ENCODE results near the gene KLKB1. TPM values are rescaled to one million over a fixed set of nuclear protein-coding genes. Genes with fewer than 3 reads are reported as not detected.
"Not testable (repeated sequence)": the region's sequence is repeated elsewhere in the genome, so short reads cannot be mapped to it uniquely, and the experiment has no call there.

The KLKB1 gene
- total RNA-seq, 1 donor from 2014 or later = not detected

DNA sequence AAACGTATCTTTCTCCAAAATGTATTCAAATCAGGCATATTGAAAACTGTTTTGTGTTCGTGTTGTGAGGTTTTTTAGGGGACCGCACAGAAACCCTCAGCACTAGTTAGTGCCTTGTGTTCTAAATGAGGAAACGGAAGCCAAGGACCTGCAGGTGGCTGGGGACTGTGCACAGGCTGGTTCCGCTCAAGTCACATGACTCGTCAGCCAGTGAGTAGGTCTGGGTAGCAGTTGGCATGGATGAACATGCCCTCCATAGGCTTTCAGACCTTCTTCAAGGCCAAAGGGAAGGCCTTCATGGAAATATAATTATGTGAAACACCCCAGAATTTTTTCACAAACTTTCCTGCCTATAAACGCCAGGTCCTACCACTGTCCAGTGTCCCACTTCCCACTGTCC lies 37.4 kb downstream of the KLKB1 start:
- DNase-seq (ENCODE audit: extremely low read depth, low read depth, low spot score) = no peak

DNA sequence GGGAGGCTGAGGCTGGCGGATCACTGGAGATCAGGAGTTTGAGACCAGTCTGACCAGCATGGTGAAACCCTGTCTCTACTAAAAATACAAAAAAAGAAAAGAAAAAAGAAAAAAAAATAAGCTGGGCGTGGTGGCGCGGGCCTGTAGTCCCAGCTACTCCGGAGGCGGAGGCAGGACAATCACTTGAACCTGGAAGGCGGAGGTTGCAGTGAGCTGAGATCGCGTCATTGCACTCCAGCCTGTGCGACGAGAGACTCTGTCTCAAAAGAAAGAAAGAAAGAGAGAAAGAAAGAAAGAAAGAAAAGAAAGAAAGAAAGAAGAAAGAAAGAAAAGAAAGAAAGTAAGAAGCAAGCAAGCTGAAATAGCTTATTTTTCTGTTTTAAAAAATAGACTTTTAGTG lies 37.9 kb downstream of the KLKB1 start:
- DNase-seq (ENCODE audit: extremely low read depth, low read depth, low spot score) = not testable (repeated sequence)

DNA sequence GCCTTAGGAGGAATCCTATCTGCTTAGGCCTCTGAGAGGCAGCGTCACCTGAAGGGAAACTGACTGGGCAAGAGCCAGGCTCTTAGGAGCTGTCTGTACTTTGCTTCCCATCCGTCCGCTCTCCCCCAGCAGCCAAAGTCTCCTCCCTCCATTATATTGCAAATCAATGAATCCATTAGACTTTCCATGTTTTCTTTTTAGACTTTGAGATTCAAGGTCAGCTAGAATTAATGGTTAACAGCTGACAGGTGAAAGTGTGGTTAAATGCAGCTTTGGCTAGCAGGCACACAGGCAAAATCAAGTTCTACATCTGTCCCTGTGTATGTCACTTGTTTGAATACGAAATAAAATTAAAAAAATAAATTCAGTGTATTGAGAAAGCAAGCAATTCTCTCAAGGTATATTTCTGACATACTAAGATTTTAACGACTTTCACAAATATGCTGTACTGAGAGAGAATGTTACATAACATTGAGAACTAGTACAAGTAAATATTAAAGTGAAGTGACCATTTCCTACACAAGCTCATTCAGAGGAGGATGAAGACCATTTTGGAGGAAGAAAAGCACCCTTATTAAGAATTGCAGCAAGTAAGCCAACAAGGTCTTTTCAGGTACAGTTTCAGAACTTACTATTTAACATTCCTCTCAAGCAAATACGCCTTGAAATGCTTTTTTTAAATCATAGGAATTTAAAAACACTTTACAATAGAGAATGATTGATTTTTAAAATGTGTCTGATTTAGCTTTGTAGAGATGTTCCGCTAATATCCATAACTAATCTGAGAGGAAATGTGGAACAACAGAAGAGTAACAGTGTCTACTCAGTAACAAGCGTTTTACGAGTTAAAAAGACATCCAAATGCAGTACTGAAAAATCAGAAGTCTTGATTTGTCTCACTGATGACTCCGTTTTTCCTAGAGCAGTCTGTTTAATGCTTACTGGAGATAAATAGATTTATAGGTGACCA lies 38.7 kb downstream of the KLKB1 start, which contains the start of gene F11:
F11 (plus strand) TSS at position 507 of the 970 bp plus-strand sequence. CDS start 948 bp downstream, outside the sequence.
- no peak for DNase-seq (ENCODE audit: extremely low read depth, low read depth, low spot score)

DNA sequence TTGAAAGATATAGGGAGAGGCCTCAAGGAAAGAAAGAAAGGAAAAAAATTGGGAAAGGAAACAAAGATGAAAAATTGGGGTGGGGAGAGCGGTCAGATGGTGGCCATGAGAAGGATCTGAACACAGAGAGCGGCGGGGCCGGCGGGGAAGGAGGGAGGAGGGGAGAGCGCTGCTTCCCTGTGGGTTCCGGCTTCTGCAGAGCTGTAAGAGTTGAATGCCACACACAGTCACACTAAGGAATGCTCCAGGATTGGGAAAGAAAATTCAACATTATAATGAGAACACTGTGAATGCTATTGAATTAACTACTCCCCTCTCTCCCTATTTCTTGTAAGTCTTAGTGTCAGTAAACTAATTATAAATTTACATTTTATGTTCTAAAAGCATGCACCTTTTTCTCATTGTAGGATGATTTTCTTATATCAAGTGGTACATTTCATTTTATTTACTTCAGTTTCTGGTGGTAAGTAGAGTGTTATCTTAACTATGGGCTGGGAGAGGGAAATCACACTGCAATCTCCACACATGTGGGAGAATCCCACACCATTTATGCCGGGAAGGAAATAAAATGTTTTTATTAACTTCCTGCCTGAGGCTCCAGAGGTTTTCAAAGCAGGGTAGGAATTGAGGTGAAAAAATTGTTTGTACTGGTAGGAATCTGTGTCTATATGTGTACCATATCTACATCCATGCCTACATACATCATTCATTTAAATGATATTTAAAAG lies 39.6 kb downstream of the KLKB1 start:
- no peak for DNase-seq (ENCODE audit: extremely low read depth, low read depth, low spot score)

DNA sequence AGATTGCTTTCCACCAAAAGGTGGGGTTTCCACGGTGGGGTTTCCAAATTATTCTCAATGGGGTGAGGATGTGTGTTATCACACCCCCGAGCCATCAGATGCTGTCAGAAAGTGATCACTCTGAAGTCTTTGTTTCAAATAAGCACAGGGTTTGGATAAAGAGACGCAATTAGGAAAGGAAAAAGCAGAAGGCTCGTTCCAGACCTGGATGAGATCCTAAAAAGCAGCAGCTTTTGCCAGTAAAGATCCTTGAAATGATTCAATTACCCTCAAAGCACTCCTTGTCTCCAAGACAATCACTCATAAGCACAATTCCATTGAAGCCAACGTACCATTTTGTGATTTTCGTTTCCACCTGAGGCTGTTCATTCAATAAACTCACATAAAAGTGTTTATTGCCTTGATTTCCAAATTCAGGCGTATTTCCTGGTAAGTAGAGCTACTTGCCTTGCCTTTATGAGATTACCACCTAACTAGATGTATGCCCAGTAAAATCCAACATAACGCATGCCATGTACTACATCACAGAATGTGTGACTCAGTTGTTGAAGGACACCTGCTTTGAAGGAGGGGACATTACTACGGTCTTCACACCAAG lies 43.9 kb downstream of the KLKB1 start:
- no peak for DNase-seq (ENCODE audit: extremely low read depth, low read depth, low spot score)

DNA sequence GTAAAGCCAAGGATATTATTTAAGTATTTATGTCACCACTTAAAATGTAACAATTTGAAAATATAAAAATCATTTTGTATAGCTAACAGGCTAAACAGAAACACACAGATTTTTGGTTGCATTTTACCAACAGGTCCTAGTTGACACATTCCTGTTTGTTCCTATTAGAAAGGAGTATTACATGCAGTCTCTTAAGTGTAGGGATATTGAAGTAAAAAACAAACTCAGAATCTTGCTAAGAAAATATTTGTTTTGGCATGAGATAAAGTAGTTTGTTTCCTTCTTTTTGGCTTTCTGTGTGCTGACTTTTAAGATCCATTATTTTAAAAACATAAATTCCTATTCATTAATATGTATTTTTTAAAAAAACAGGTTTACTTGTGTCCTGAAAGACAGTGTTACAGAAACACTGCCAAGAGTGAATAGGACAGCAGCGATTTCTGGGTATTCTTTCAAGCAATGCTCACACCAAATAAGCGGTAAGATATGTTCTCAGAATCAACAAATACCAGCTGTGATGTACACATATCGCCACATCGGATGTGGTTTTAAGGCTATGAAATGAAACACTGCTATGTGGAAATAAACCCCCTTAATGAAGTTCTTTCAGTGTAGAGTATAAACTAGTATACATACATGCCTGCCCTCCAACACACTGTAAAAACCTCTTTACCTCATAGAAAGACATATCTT lies 45.5 kb downstream of the KLKB1 start:
- DNase-seq (ENCODE audit: extremely low read depth, low read depth, low spot score) = no peak

DNA sequence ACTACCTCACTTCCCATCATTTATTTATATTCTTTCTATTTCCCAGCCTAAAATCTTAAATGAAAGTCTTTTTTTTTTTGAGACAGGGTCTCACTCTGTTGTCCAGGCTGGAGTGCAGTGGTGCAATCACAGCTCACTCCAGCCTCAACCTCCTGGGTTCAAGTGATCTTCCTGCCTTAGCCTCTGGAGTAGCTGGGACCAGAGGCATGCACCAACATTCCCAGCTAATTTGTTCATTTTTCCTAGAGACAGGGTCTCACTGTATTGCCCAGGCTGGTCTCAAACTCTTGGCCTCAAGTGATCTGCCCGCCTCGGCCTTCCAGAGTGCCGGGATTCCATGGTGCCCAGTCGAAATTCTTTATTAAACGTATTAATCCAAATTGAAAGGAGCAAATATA lies 46.1 kb downstream of the KLKB1 start:
- DNase-seq (ENCODE audit: extremely low read depth, low read depth, low spot score) = not testable (repeated sequence)

DNA sequence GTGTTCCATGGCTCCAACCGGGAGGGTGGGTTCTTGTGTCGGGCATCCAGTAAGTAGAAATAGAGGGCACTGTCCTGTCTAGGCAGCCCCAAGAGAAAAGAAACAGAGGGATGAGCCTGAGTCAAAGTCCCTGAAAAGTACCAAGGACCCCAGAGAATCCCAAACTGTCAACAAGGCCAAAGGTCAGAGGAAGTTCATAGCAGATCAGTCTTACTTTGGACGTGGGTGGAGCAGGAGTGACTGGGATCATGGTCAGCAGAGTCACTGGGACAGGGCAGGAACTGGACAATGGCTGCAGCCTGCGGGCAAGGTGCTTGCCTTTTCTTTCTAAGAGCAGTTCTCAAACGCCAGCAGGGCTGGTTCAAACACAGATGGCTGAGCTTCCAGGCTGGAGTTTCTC lies 56.0 kb downstream of the KLKB1 start:
- DNase-seq (ENCODE audit: extremely low read depth, low read depth, low spot score) = no peak

DNA sequence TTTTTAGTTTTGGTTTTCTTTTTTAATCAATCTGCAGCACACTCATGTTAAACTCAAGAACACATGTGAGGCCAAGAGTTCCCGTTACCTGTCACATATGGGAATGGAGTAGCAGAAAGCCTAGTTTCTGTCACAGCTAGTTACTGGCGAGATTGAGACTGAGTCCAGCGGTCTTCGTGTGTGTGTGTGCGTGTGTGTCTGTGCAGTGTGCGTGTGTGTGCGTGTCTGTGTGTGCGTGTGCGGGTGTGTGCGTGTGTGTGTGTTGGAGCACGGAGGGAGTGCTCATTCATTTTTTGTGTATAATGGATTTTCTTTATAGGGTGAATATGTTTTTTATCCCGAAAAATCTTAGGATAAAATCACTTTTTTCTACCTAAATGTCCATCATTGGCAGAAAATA lies 57.8 kb downstream of the KLKB1 start:
- DNase-seq (ENCODE audit: extremely low read depth, low read depth, low spot score) = no peak

DNA sequence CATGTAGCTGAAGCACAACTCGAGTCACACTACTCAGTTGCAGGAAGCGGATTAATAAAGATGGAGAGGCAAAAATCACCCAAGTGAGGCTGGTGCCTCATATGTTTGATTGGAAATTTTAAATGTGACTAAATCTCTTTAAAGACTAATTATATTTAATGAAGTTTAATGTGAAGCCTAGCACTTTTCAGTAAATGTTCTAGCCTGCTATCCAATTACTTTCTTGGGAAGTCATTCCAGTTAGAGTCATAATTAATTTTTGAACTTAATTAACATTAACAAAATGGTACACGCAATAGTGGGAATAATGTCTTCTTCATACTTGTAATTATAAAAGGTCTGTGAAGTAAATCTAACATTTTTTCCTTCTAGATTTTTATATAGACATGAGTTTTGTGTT lies 59.3 kb downstream of the KLKB1 start:
- no peak for DNase-seq (ENCODE audit: extremely low read depth, low read depth, low spot score)

DNA sequence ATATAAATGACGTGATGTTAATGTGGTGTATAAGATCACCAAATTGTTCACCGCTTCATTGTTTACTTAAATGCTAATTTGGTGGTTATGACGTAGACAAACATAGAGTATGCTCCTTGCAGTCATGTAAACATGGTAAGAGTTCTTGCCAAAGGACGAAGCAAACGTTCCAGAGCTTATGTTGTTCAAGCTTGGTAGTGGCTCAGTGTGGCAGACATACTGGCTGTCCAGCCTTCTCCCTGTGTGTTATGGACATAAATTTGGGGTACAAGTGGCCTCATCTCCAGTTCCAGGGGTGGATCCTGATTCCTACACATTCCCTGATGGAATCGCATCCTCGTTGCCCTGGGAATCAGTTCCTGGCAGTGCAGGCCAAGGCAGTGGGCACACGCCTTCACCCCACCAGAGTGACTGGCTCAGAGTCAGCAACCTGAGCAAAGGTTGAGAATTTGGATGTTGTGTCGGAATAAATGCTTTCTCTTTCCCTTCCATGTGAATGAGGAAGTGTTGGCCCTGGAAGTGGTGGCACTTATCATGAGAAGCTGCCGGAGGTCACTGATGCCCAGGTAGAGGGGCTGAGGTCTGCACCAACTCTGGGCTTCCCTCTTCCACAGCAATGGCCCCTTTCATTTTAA lies 64.1 kb downstream of the KLKB1 start:
- no peak for DNase-seq (ENCODE audit: extremely low read depth, low read depth, low spot score)

DNA sequence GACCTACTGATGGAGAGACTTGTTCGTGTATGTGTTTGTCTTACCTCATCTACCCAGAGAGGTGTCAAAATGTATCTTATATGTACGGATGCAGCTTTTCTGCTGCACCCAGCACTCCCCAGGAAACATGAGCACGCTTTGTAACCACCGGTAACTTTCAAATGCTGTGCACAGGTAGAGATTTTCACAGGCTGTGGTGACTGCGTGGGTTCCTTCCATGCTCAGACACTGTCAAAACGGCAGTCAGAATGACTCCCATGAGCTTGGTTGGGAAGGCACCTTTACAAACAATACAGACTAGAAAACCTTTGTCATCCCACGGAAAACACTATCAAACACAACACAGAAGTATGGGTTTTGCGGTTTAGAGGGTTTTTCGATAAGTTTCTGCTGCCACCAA lies 66.9 kb downstream of the KLKB1 start:
- DNase-seq (ENCODE audit: extremely low read depth, low read depth, low spot score) = no peak

DNA sequence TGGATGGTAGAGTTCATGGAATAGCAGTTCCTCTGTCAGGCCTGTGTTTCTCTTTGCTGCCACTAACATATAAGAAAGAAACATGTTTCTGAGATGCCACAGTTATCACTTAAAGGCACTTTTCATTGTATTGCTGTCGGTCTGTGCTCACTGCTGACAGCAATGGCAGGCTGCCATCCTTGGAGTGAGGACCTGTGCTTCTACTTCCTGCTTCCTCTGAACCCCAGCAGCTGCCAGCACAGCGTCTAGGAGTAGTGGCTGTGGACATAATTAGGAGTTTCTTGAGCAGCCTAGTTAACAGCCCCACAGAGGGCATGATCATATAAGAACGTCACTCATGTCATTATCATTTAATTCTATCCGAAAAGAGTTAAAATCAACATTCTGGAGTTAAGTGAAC lies 69.2 kb downstream of the KLKB1 start:
- DNase-seq (ENCODE audit: extremely low read depth, low read depth, low spot score) = no peak

DNA sequence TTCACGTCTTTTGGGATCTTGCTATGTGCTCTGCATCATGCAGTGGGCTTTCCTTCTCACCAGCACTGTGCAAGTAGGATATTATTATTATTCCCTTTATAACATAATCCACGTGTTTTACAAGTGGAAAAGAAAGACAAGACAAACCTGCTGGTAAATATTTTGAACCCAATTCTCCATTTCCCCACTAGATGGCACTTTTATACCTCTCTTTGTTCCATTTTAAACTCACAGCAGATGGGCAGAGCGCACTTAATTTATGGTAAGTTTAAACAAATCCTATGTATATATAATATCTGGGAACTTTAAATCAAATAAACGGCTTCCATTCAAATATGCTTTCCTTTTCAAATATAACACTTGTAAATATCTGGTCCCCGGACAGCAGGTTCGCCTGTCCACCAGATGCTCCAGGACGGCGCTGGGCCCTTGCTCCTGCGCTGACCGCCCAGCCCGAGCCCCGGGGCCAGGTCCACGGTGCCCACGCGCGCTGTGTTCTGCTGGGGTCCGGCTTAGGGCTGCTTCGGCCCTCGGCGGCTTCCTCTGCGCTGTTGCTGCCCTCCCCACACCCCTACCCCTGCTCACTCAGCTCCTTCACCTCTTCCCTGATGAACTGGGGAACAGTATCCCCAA lies 69.8 kb downstream of the KLKB1 start:
- DNase-seq (ENCODE audit: extremely low read depth, low read depth, low spot score) = peak; percentile 48

DNA sequence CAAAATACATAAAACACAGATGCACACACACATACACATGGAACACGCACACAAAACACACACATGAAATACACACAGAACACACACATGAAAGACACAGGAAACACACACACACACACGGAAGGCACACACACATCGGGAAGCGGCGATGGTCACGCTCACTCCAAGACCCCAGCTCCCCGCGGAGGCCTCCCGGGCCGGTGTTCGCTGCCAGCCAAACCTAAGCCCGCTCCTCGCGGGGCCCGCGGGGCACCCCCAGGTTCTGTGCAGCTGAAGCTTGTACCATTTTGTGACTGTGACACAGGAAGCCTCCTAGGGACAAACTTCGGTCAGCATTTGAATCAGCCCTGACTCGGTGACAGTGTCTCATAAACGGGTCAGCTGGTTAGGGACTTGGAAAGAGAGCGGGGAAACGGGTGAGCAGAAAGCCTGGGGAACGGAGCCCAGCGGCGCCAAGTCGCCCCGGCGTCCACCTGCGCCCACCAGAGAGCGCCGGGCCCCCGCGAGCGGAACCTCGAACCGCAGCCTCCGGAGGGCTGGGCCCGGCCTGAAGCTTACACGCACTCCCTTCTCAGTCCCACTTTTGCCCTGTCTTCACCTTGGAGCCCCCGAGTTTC lies 70.8 kb downstream of the KLKB1 start:
- DNase-seq (ENCODE audit: extremely low read depth, low read depth, low spot score) = no peak

DNA sequence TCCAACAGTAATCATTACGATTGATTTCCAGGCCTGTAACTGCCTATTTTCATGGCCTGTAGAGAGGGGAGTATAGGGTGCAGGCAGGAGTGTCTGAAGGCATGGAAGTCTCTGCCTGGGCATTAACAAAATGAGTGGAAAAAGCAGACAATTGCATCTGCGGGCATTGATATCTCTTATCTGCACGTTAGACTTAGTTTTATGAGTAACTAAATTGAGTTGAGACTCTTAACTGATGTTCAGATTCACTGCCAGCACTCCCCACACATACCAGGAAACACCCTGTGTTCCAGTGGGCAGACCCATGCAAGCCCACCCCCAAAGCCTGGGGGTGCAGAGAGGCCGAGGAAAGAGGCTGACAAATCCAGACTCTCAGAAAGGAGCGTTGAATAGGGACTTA lies 72.0 kb downstream of the KLKB1 start:
- no peak for DNase-seq (ENCODE audit: extremely low read depth, low read depth, low spot score)

DNA sequence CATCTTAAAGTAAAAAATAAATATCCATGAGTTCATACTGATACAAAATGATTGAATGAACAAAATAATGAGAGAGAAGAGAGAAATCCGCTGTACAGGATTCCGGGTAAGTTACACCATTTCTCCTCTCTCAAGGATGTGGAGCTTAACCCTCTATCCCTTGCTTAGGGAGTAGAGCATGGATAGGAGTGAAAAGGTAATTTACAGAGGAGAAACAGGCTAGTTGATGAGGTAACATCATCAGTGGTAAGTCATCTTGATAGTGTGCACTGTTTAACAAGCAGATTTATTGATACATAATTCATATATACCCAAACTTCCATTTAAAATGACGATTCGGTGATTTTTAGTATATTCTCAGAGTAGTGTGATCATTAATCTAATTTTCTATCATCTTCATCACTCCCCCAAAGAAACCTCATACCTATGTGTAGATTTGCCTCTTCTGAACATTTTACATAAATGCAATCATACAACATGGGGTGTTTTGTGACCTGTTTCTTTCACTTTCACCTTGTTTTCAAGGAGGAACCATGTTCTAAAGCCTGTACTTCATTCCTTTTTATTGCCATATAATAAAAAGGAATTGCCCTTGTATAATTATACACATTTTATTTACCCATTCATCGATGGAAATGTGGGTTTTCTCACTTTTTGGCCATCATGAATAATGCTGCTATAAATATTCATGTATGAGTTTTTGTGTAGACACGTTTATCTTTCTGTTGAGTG lies 73.5 kb downstream of the KLKB1 start:
- DNase-seq (ENCODE audit: extremely low read depth, low read depth, low spot score) = no peak

DNA sequence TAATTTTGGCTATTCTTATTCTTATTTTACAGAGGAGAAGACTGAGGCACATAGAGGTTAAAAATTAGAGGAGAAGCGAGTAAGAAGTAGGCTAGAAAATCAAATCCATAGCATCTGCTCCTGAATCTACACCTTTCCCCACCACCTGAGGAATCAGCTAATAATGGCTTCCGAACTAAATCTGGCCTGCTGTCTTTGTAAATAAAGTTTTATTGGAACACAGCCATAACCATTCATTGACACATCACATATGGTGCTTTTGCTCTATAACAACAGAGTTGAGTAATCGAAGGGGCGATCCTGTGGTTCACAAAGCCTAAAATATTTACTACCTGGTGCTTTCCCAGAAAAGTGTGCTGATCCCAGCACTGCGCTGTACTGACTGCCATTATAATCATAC lies 76.9 kb downstream of the KLKB1 start:
- no peak for DNase-seq (ENCODE audit: extremely low read depth, low read depth, low spot score)
